ENCODE results near the gene GPN3. TPM values are rescaled to one million over a fixed set of nuclear protein-coding genes. Genes with fewer than 3 reads are reported as not detected.

Gene GPN3
- total and polyA plus RNA-seq, 2 of the 13 experiments (the other 11 are each of a cell fraction or from before 2014, with no cell fraction given), result 28.7 to 29.5 TPM

GRCh38 chr12:110468214-110469048, at the start of gene GPN3, which contains the start of gene FAM216A (continued):
- 0 out of 2 replicates have a peak, but pooled peaks have one; percentile 75 for TF ChIP-seq FIP1L1 (IDR thresholded peaks at IDR 0.05; ENCODE audit: borderline replicate concordance, insufficient read depth, low read depth, low read length)
- peak; percentile 19; the same call in 1 of the 2 replicates for TF ChIP-seq ARHGAP35 (CRISPR knock-in tag; IDR thresholded peaks at IDR 0.05; ENCODE audit: borderline replicate concordance)
- TF ChIP-seq MAF1 (CRISPR knock-in tag; IDR thresholded peaks at IDR 0.05; ENCODE audit: borderline replicate concordance), result 0 out of 2 replicates have a peak, but pooled peaks have one; percentile 12
- no peak for TF ChIP-seq ZNF775 (CRISPR knock-in tag; IDR thresholded peaks at IDR 0.05; ENCODE audit: borderline replicate concordance)
- peak; percentile 8; the same call in 1 of the 2 replicates for TF ChIP-seq ZNF414 (CRISPR knock-in tag; IDR thresholded peaks at IDR 0.05)
- no peak for TF ChIP-seq GTF2F1 (IDR thresholded peaks at IDR 0.05; ENCODE audit: low read length)
- 0 out of 2 replicates have a peak, but pooled peaks have one; percentile 27 for TF ChIP-seq ELF3 (CRISPR knock-in tag; IDR thresholded peaks at IDR 0.05)
- no peak for TF ChIP-seq ZNF432 (CRISPR knock-in tag; IDR thresholded peaks at IDR 0.05; ENCODE audit: borderline replicate concordance)
- TF ChIP-seq ZNF724P (CRISPR knock-in tag; IDR thresholded peaks at IDR 0.05; ENCODE audit: borderline replicate concordance), result peak; percentile 16; the same call in 1 of the 2 replicates
- 0 out of 2 replicates have a peak, but pooled peaks have one; percentile 39 for TF ChIP-seq CC2D1A (CRISPR knock-in tag; IDR thresholded peaks at IDR 0.05)
- TF ChIP-seq SOX6 (IDR thresholded peaks at IDR 0.05), result no peak
- TF ChIP-seq SOX6 (CRISPR knock-in tag; IDR thresholded peaks at IDR 0.05), result 0 out of 2 replicates have a peak, but pooled peaks have one; percentile 30
- TF ChIP-seq, protein P1, sequence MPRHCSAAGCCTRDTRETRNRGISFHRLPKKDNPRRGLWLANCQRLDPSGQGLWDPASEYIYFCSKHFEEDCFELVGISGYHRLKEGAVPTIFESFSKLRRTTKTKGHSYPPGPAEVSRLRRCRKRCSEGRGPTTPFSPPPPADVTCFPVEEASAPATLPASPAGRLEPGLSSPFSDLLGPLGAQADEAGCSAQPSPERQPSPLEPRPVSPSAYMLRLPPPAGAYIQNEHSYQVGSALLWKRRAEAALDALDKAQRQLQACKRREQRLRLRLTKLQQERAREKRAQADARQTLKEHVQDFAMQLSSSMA (CRISPR knock-in tag; IDR thresholded peaks at IDR 0.05), result peak; percentile 32; the same call in 1 of the 2 replicates
- peak; percentile 57; the same call in 1 of the 2 replicates for TF ChIP-seq NKX3-1 (CRISPR knock-in tag; IDR thresholded peaks at IDR 0.05)
- TF ChIP-seq CTCF (CRISPR knock-in tag; IDR thresholded peaks at IDR 0.05), result 0 out of 2 replicates have a peak, but pooled peaks have one; percentile 1
- peak; percentile 54; the same call in 1 of the 2 replicates for TF ChIP-seq ZFP36L1 (CRISPR knock-in tag; IDR thresholded peaks at IDR 0.05)
- peak; percentile 63 for TF ChIP-seq ZBTB20 (CRISPR knock-in tag; IDR thresholded peaks at IDR 0.05; ENCODE audit: borderline replicate concordance, low read depth)
- TF ChIP-seq, protein P2, sequence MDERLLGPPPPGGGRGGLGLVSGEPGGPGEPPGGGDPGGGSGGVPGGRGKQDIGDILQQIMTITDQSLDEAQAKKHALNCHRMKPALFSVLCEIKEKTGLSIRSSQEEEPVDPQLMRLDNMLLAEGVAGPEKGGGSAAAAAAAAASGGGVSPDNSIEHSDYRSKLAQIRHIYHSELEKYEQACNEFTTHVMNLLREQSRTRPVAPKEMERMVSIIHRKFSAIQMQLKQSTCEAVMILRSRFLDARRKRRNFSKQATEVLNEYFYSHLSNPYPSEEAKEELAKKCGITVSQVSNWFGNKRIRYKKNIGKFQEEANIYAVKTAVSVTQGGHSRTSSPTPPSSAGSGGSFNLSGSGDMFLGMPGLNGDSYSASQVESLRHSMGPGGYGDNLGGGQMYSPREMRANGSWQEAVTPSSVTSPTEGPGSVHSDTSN (CRISPR knock-in tag; IDR thresholded peaks at IDR 0.05), result no peak
- peak; percentile 47; the same call in 1 of the 2 replicates for TF ChIP-seq KLF15 (CRISPR knock-in tag; IDR thresholded peaks at IDR 0.05; ENCODE audit: borderline replicate concordance)
- TF ChIP-seq ZNF570 (CRISPR knock-in tag; IDR thresholded peaks at IDR 0.05; ENCODE audit: borderline replicate concordance), result 0 out of 2 replicates have a peak, but pooled peaks have one; percentile 34
- TF ChIP-seq ZNF589 (CRISPR knock-in tag; conservative IDR thresholded peaks at IDR 0.05), result peak; percentile 13; the same call in 1 of the 2 replicates
- peak; percentile 46; the same call in 1 of the 2 replicates for TF ChIP-seq ZNF607 (CRISPR knock-in tag; IDR thresholded peaks at IDR 0.05; ENCODE audit: borderline replicate concordance)

Data from HepG2 (cell line).